Liver (tissue), 9 donors: ENCODE data around the gene DUSP8. TPM values are rescaled to one million over a fixed set of nuclear protein-coding genes. Genes with fewer than 3 reads are reported as not detected.

ENCODE experiments used
- DNase-seq: peaks from one replicate; pipeline ENCODE4 v3.0.0-alpha.2; 2017; ENCODE audit warnings: low spot score
- H3K27ac ChIP-seq, 2 donors: one replicate each; pipeline ENCODE4 v1.7.0; 2013; ENCODE audit warnings: inconsistent platforms in 2 of 2, low read length in 2 of 2, control low read depth in 1 of 2, low read depth in 1 of 2, mild to moderate bottlenecking in 1 of 2
- H3K27me3 ChIP-seq, 4 donors: one replicate each; pipeline versions ENCODE4 v1.6.1 to v1.7.0; 2013; ENCODE audit warnings: low read length in 3 of 4, inconsistent platforms in 1 of 4, mild to moderate bottlenecking in 1 of 4, moderate library complexity in 1 of 4; ENCODE audit not compliant: control insufficient read depth in 4 of 4, insufficient read depth in 4 of 4
- H3K36me3 ChIP-seq, 4 donors: one replicate each; pipeline versions ENCODE4 v1.6.1 to v1.7.0; 2013; ENCODE audit warnings: low read length in 3 of 4, mild to moderate bottlenecking in 3 of 4, low read depth in 1 of 4, moderate library complexity in 1 of 4; ENCODE audit not compliant: control insufficient read depth in 4 of 4, insufficient read depth in 3 of 4
- H3K4me1 ChIP-seq, 4 donors: one replicate each; pipeline versions ENCODE4 v1.6.1 to v1.7.0; 2013; ENCODE audit warnings: low read length in 3 of 4, mild to moderate bottlenecking in 3 of 4, moderate library complexity in 1 of 4; ENCODE audit not compliant: control insufficient read depth in 4 of 4, insufficient read depth in 4 of 4
- H3K4me3 ChIP-seq, 3 donors: one replicate each; pipeline versions ENCODE4 v1.6.1 to v1.7.0; 2013; ENCODE audit warnings: low read length in 3 of 3, control low read depth in 1 of 3, low read depth in 1 of 3, mild to moderate bottlenecking in 1 of 3
- H3K9ac ChIP-seq, 2 donors: one replicate each; pipeline ENCODE4 v1.7.0; 2013; ENCODE audit warnings: low read length in 2 of 2, mild to moderate bottlenecking in 2 of 2, moderate library complexity in 2 of 2, control low read depth in 1 of 2, low read depth in 1 of 2
- H3K9me3 ChIP-seq, 4 donors: one replicate each; pipeline versions ENCODE4 v1.6.1 to v1.7.0; 2013; ENCODE audit warnings: low read length in 3 of 4; ENCODE audit not compliant: control insufficient read depth in 4 of 4
- EGR1 ChIP-seq, 2 donors: IDR thresholded peaks; 2 replicates each; pipeline ENCODE4 v1.6.1; 2016 to 2018; ENCODE audit warnings: antibody characterized with exemption in 2 of 2, low read depth in 2 of 2
- FOXA1 ChIP-seq: IDR thresholded peaks from 2 replicates; pipeline ENCODE4 v1.6.1; 2016; ENCODE audit warnings: antibody characterized with exemption
- FOXA2 ChIP-seq: IDR thresholded peaks from 2 replicates; pipeline ENCODE4 v1.6.1; 2016; ENCODE audit warnings: antibody characterized with exemption
- GABPA ChIP-seq, 2 donors: IDR thresholded peaks in 1 of 2; conservative IDR thresholded peaks in 1 of 2; 2 replicates each; pipeline ENCODE4 v1.6.1; 2016; ENCODE audit warnings: antibody characterized with exemption in 2 of 2, mild to moderate bottlenecking in 1 of 2, moderate library complexity in 1 of 2
- HNF4A ChIP-seq, 2 donors: conservative IDR thresholded peaks; 2 replicates each; pipeline ENCODE4 v1.6.1; 2016; ENCODE audit warnings: antibody characterized with exemption in 2 of 2, mild to moderate bottlenecking in 2 of 2
- HNF4G ChIP-seq: IDR thresholded peaks from 2 replicates; pipeline ENCODE4 v1.6.1; 2016; ENCODE audit warnings: antibody characterized with exemption
- JUND ChIP-seq, 2 donors: IDR thresholded peaks; 2 replicates each; pipeline ENCODE4 v1.6.1; 2016; ENCODE audit warnings: antibody characterized with exemption in 2 of 2
- NR2F2 ChIP-seq: IDR thresholded peaks from 2 replicates; pipeline ENCODE4 v1.6.1; 2016; ENCODE audit warnings: antibody characterized with exemption
- RAD21 ChIP-seq, 2 donors: IDR thresholded peaks; 2 replicates each; pipeline ENCODE4 v1.6.1; 2016; ENCODE audit warnings: antibody characterized with exemption in 2 of 2, mild to moderate bottlenecking in 2 of 2
- RXRA ChIP-seq, 2 donors: IDR thresholded peaks; 2 replicates each; pipeline ENCODE4 v1.6.1; 2017 to 2018; ENCODE audit warnings: antibody characterized with exemption in 2 of 2, mild to moderate bottlenecking in 1 of 2
- SP1 ChIP-seq: IDR thresholded peaks from 2 replicates; pipeline ENCODE4 v1.6.1; 2018; ENCODE audit warnings: antibody characterized with exemption, mild to moderate bottlenecking
- TAF1 ChIP-seq: conservative IDR thresholded peaks from 2 replicates; pipeline ENCODE4 v1.6.1; 2016; ENCODE audit warnings: antibody characterized with exemption, mild to moderate bottlenecking
- YY1 ChIP-seq: IDR thresholded peaks from 2 replicates; pipeline ENCODE4 v1.6.1; 2016; ENCODE audit warnings: antibody characterized with exemption, mild to moderate bottlenecking
- WGBS: extraction: QIAGEN DNeasy Blood & Tissue Kit; methylation state at CpG from one replicate; pipeline ENCODE4 v1.1.7; 2013; 5-methylcytosine and 5-hydroxymethylcytosine counted together
- polyA plus RNA-seq, 2 donors: library from polyadenylated mRNA; stranded (reverse) in 1 of 2; unstranded in 1 of 2; fragments of 200-250 nt in 1 of 2; fragments of >200 nt in 1 of 2; fragmentation: Nextera tagmentation in 1 of 2; extraction: Ambion mirVana in 1 of 2; gene quantifications; one replicate each; pipeline versions ENCODE4 v1.2.1 to v1.2.3, GENCODE V29; 2013 to 2015
- total RNA-seq, 2 donors: library from RNA; depleted of rRNA; stranded (reverse); fragments of >200 nt; gene quantifications; one replicate each; pipeline ENCODE4 v1.2.3, GENCODE V29; 2014
- TF ChIP-seq, protein P1 (sequence below): IDR thresholded peaks from 2 replicates; pipeline ENCODE4 v1.6.1; 2016; ENCODE audit warnings: antibody characterized with exemption, mild to moderate bottlenecking
- TF ChIP-seq, protein P2 (sequence below): IDR thresholded peaks from 2 replicates; pipeline ENCODE4 v1.6.1; 2016; ENCODE audit warnings: antibody characterized with exemption
- TF ChIP-seq, protein P3 (sequence below): IDR thresholded peaks from 2 replicates; pipeline ENCODE4 v1.6.1; 2016; ENCODE audit warnings: antibody characterized with exemption
- TF ChIP-seq, protein P4 (sequence below): fragments of 150-350 bp; IDR thresholded peaks from 2 replicates; pipeline ENCODE4 v1.5.1; 2017; ENCODE audit warnings: improper control_type of control experiment, low read depth, low read length; ENCODE audit not compliant: missing input control
- TF ChIP-seq, protein P5 (sequence below): IDR thresholded peaks from 2 replicates; pipeline ENCODE4 v1.6.1; 2016; ENCODE audit warnings: antibody characterized with exemption
- donor health status: healthy.
- donor health status: healthy.
- donor health status: healthy.
- donor health status: healthy.
- donor health status: healthy.

Gene DUSP8
- total and polyA plus RNA-seq, 4 donors: 0.06 to 0.33 (median 0.21) TPM

DNA sequence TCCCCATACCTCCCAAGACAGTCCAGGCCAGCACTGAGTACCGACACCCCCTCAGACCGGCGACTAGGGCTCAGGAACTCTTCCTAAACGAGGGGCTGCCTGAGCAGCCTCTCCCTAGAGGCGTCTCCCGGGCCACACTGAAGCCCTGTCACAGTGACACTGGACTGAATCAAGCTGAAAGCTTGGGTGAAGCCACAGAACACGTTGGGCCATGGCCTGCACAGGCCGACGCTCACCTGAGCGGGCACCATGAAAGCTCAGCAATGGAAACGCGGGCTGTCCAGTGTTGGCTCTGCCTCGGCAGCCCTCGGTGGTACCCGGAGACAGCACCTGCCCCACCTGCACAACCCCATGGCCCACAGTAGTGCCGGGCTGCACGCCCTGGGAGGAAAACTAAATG, 42.8 kb downstream of the DUSP8 start:
- Histone ChIP-seq H3K9me3 (no peaks in the 10 kb centered on the region), H3K27ac (no peak overlapping the region), H3K4me1 (no peaks in the 10 kb centered on the region), H3K27me3 (no peaks in the 10 kb centered on the region), H3K4me3 (no peak overlapping the region), H3K9ac (no peak overlapping the region), H3K36me3 (peaks cover 0 to 4% (median 2%) of the 10 kb centered on the region in 4 donors)
- WGBS: 96% methylated on average over 17 of the region's 17 CpGs
- TF ChIP-seq RAD21 (IDR thresholded peaks at IDR 0.05): no peak
- TF ChIP-seq, protein P1, sequence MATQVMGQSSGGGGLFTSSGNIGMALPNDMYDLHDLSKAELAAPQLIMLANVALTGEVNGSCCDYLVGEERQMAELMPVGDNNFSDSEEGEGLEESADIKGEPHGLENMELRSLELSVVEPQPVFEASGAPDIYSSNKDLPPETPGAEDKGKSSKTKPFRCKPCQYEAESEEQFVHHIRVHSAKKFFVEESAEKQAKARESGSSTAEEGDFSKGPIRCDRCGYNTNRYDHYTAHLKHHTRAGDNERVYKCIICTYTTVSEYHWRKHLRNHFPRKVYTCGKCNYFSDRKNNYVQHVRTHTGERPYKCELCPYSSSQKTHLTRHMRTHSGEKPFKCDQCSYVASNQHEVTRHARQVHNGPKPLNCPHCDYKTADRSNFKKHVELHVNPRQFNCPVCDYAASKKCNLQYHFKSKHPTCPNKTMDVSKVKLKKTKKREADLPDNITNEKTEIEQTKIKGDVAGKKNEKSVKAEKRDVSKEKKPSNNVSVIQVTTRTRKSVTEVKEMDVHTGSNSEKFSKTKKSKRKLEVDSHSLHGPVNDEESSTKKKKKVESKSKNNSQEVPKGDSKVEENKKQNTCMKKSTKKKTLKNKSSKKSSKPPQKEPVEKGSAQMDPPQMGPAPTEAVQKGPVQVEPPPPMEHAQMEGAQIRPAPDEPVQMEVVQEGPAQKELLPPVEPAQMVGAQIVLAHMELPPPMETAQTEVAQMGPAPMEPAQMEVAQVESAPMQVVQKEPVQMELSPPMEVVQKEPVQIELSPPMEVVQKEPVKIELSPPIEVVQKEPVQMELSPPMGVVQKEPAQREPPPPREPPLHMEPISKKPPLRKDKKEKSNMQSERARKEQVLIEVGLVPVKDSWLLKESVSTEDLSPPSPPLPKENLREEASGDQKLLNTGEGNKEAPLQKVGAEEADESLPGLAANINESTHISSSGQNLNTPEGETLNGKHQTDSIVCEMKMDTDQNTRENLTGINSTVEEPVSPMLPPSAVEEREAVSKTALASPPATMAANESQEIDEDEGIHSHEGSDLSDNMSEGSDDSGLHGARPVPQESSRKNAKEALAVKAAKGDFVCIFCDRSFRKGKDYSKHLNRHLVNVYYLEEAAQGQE: no peak
- no peak for TF ChIP-seq HNF4A (conservative IDR thresholded peaks at IDR 0.05)
- TF ChIP-seq, protein P2, sequence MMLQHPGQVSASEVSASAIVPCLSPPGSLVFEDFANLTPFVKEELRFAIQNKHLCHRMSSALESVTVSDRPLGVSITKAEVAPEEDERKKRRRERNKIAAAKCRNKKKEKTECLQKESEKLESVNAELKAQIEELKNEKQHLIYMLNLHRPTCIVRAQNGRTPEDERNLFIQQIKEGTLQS: no peak
- TF ChIP-seq EGR1 (IDR thresholded peaks at IDR 0.05; ENCODE audit: low read depth in 2 of 2): no peak
- TF ChIP-seq, protein P3, sequence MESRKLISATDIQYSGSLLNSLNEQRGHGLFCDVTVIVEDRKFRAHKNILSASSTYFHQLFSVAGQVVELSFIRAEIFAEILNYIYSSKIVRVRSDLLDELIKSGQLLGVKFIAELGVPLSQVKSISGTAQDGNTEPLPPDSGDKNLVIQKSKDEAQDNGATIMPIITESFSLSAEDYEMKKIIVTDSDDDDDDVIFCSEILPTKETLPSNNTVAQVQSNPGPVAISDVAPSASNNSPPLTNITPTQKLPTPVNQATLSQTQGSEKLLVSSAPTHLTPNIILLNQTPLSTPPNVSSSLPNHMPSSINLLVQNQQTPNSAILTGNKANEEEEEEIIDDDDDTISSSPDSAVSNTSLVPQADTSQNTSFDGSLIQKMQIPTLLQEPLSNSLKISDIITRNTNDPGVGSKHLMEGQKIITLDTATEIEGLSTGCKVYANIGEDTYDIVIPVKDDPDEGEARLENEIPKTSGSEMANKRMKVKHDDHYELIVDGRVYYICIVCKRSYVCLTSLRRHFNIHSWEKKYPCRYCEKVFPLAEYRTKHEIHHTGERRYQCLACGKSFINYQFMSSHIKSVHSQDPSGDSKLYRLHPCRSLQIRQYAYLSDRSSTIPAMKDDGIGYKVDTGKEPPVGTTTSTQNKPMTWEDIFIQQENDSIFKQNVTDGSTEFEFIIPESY: no peak
- no peak for TF ChIP-seq YY1
- TF ChIP-seq JUND (IDR thresholded peaks at IDR 0.05): no peak
- no peak for TF ChIP-seq GABPA (IDR thresholded peaks at IDR 0.05 in 1 of 2, conservative IDR thresholded peaks at IDR 0.05 in 1 of 2)
- TF ChIP-seq, protein P4, sequence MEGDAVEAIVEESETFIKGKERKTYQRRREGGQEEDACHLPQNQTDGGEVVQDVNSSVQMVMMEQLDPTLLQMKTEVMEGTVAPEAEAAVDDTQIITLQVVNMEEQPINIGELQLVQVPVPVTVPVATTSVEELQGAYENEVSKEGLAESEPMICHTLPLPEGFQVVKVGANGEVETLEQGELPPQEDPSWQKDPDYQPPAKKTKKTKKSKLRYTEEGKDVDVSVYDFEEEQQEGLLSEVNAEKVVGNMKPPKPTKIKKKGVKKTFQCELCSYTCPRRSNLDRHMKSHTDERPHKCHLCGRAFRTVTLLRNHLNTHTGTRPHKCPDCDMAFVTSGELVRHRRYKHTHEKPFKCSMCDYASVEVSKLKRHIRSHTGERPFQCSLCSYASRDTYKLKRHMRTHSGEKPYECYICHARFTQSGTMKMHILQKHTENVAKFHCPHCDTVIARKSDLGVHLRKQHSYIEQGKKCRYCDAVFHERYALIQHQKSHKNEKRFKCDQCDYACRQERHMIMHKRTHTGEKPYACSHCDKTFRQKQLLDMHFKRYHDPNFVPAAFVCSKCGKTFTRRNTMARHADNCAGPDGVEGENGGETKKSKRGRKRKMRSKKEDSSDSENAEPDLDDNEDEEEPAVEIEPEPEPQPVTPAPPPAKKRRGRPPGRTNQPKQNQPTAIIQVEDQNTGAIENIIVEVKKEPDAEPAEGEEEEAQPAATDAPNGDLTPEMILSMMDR: no peak
- TF ChIP-seq NR2F2: no peak
- TF ChIP-seq HNF4G: no peak
- no peak for TF ChIP-seq SP1
- TF ChIP-seq, protein P5, sequence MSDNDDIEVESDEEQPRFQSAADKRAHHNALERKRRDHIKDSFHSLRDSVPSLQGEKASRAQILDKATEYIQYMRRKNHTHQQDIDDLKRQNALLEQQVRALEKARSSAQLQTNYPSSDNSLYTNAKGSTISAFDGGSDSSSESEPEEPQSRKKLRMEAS: no peak
- no peak for TF ChIP-seq FOXA1
- TF ChIP-seq FOXA2: no peak
- TF ChIP-seq RXRA (IDR thresholded peaks at IDR 0.05): no peak
- no peak for TF ChIP-seq TAF1
- no peak for DNase-seq
